ENCODE results near the gene GNGT2.

DNA sequence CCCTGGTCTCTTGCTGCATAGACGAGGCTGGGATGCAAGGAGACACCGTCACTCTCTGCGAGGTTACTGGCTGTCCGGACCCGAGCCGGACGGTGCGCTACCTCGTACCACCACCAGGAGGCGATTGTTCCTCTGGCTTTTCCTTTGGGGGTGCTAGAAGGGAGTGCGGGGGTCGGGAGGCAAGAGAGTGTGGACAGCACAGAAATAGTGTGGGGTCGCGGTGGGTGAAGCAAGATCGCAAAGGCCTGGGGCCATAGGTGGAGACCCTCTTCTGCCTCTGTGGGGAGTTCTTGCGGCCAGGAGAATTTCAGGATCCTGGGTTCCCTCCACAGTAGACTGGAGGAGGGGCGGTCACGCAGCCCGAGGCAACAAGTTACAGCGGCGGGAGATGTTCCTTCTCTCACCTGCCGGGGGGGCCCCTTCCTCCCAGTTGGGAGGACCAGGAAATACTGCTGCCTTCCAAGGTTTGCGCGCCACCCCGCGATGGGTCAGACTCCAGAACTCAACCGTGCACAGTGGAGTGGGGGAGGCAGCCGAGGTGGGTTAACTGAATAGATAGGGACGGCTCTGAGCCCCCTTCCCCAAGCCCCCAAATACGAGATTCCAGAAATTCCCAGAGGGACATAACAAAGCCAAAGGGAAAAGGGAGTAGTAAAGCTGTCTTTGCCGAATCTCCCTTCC is 13.3 kb upstream of the GNGT2 start:
- TF ChIP-seq POLR2A (IDR thresholded peaks at IDR 0.05; ENCODE audit: low read depth, low read length) (no peak), CTCF (conservative IDR thresholded peaks at IDR 0.05; ENCODE audit: low read depth, low read length) (peak; percentile 72), RCOR1 (IDR thresholded peaks at IDR 0.05; ENCODE audit: insufficient replicate concordance, low read length) (no peak), RAD21 (IDR thresholded peaks at IDR 0.05; ENCODE audit: low read length) (peak; percentile 48), CEBPB (IDR thresholded peaks at IDR 0.05; ENCODE audit: low read depth, low read length) (no peak), SMC3 (IDR thresholded peaks at IDR 0.05; ENCODE audit: low read depth, low read length) (peak; percentile 60), MXI1 (IDR thresholded peaks at IDR 0.05; ENCODE audit: borderline replicate concordance, low read depth, low read length) (no peak), FOS (IDR thresholded peaks at IDR 0.05; ENCODE audit: low read depth, low read length) (no peak), RFX5 (IDR thresholded peaks at IDR 0.05; ENCODE audit: low read depth, low read length) (no peak), MAFK (IDR thresholded peaks at IDR 0.05; ENCODE audit: low read depth, low read length) (no peak), MAZ (IDR thresholded peaks at IDR 0.05; ENCODE audit: borderline replicate concordance, low read depth, low read length) (no peak)
- TF ChIP-seq, protein P1, sequence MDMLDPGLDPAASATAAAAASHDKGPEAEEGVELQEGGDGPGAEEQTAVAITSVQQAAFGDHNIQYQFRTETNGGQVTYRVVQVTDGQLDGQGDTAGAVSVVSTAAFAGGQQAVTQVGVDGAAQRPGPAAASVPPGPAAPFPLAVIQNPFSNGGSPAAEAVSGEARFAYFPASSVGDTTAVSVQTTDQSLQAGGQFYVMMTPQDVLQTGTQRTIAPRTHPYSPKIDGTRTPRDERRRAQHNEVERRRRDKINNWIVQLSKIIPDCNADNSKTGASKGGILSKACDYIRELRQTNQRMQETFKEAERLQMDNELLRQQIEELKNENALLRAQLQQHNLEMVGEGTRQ (IDR thresholded peaks at IDR 0.05; ENCODE audit: low read depth, low read length), result no peak

All from IMR-90 (cell line).